ENCODE measurements around the gene LNPEP.
A peak's percentile ranks its signal among the peaks of the same experiment; 100 is the strongest.

Gene LNPEP

DNA sequence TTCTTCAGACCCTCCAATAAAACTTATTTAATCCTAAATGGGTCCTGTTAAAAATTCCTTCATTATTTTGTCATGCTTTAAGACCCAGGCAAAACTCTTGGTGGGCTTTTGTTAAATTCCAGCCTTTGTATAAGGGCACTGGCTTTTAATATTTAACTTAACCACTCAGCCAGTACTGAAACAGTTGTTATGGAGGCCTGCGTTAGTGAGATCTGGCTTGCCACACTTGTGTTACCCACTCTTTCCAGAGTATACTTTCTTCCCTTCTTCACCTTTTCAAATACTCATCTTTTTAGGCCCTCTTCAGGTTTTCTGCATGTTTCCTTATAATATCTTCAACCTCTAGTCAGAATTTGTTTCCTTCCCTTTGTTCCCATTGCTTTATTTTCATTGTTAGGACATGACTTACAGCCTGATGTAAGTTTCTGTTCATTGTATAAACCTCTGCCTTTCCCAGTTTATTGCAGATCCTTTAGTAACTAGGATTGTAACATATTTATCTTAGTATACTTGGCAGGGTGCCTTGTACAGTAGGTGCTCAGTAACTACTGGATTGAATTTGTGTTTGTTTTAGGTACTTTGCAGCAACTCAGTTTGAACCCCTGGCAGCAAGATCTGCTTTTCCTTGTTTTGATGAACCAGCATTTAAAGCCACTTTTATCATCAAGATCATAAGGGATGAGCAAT, 48.8 kb downstream of the LNPEP start:
- no peak for DNase-seq (ENCODE audit: low read depth, low spot score)
- H3K4me3 ChIP-seq (ENCODE audit: low read length), result no peak overlapping the region

DNA sequence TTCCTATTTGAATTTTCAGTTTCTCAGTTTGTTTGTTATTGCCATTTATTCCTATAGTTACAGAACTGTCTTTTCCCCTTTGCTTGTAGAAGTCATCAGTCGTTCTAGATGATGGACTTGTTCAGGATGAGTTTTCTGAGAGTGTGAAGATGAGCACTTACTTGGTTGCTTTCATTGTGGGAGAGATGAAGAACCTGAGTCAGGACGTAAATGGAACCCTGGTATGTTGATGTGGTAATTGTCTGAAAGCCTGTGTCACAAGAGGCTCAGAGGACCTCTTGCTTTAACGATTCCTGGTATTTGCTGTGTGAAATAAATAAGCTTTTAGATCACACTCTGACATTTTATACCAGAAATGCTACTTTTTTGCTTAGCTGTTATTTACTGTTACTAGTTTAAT, 50.6 kb downstream of the LNPEP start:
- no peak overlapping the region for H3K4me3 ChIP-seq (ENCODE audit: low read length)
- DNase-seq (ENCODE audit: low read depth, low spot score), result no peak

DNA sequence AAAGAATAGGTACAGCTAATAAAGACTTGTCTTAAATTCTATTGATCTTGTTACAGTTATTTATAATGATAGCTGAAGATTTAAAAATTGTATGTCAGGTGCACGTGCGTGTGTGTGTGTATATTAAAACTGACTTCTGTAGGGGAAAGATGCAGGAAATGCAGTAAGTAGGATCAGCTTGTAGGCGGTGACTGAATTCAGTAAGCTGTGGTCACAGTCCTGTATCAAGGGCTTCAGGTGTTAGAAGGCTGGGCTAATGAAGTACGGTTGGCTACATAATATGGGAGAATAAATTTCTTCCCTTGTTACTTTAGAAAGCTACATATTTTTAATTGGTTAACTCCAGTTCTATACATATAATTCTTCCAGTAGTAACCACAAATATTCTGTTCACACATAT, 54.2 kb downstream of the LNPEP start:
- no peak for DNase-seq (ENCODE audit: low read depth, low spot score)
- no peak overlapping the region for H3K4me3 ChIP-seq (ENCODE audit: low read length)

DNA sequence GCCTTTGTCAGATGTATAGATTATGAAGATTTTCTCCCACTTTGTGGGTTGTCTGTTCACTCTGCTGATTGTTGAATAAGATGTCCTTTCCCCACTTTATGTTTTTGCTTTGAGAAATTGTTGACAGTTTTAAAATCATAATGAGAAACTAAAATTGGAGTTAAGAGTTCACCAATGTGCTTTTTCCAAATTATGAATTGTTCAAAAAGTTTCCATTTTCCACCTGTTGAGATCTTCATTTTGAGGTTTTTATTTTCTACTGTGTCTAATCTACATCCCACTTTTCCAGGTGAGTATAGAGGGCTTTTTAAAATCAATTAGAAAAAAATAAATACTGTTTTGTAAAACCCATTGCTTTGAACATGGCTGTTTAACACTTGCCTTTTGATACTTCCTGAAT, 55.8 kb downstream of the LNPEP start:
- no peak overlapping the region for H3K4me3 ChIP-seq (ENCODE audit: low read length)
- no peak for DNase-seq (ENCODE audit: low read depth, low spot score)

DNA sequence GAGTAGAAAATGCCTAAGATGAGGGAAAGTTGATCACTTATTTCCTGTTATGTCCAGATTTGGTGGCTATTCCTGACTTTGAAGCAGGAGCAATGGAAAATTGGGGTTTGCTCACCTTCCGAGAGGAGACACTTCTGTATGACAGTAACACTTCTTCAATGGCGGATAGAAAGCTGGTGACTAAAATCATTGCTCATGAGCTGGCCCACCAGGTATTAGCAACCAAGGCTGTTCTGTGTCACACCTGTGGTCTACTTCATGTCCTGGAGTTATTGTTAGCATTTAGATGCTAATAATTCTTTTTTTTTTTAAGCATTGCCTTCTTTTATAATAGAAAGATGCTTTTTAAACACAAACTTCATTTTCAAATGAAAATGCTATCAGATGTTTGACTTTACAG, 57.9 kb downstream of the LNPEP start:
- no peak for DNase-seq (ENCODE audit: low read depth, low spot score)
- no peak overlapping the region for H3K4me3 ChIP-seq (ENCODE audit: low read length)

DNA sequence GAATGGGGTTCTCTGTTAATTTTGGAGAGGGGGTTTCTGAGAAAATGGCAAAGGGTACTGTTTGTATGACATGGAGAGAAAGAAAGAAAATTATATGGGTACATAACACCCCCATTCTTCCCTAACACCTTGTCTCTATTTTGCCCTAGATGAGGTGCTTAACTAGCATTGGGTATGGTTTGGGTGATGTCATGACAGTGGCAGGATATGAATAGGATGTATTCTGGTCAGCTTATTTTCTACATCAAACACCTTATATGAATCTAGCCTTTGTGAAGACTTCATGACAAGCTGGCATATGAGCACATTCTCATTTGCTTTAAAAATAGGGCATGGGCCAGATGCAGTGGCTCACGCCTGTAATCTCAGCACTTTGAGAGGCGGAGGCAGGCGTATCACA, 58.6 kb downstream of the LNPEP start:
- DNase-seq (ENCODE audit: low read depth, low spot score), result no peak
- H3K4me3 ChIP-seq (ENCODE audit: low read length), result no peak overlapping the region

DNA sequence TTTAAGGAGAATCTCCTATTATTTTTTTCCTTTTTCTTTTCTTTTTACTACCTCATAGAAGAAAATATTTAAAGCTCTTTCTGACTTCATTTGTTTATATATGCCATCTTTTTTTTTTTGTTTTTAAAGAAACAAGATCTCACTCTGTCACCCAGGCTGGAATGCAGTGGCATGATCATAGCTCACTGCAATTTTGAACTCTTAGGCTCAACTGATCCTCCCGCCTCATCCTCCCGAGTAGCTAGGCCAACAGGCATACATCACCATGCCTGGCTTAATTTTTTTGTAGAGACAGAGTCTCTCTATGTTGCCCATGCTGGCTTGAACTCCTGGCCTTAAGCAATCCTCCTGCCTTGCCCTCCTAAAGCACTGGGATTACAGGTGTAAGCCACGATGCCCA, 59.5 kb downstream of the LNPEP start:
- DNase-seq (ENCODE audit: low read depth, low spot score), result no peak

DNA sequence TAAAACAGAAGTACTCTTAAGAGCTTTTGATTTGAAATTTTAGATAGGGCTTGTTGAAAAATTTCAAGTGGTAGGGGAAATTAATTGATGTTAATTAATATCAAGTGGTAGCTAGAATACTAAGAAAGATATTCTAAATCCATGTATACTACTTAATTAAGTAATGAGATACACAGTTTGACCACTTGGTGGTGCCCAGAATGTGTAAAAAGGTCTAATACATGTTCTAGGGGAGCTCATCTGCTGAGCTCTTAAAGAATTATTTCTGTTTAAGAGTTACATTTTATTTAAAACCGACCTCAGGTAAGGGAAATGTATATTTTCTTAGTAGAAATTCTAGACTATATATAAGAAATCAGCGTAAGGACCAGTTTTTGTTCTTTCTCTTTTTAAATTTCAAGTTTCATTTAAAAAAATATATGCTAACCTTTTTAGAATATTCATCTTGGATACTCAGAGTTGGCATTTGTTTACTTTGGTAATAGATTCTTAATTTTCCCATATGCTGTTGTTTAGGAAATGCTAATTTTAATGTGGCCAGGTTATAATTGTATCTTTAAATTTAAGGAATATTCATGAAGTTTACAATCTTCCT, 61.5 kb downstream of the LNPEP start:
- peak; percentile 55 for DNase-seq (ENCODE audit: low read depth, low spot score)
- no peak overlapping the region for H3K4me3 ChIP-seq (ENCODE audit: low read length)

More for the DNA sequence above, 59.5 kb downstream of the LNPEP start:
- H3K4me3 ChIP-seq (ENCODE audit: low read length), result no peak overlapping the region

DNA sequence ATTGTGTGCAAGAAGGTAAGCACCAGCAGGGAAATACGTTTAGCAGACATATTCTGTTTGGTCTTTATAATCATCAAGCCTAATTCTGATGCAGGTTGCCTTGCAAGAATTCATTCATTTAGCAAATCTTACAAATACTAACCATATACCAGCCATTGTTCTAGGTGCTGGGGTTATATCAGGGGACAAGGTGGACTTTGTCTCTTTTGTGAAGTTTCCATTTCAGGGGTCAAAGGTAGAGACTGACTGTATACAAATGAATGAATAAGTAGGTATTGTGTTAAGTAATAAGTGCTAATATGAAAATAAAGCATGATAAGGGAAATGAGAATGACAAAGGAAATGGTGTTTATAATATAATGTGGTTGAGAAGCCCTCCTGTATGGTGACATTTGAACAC, 64.0 kb downstream of the LNPEP start:
- no peak overlapping the region for H3K4me3 ChIP-seq (ENCODE audit: low read length)
- DNase-seq (ENCODE audit: low read depth, low spot score), result no peak

DNA sequence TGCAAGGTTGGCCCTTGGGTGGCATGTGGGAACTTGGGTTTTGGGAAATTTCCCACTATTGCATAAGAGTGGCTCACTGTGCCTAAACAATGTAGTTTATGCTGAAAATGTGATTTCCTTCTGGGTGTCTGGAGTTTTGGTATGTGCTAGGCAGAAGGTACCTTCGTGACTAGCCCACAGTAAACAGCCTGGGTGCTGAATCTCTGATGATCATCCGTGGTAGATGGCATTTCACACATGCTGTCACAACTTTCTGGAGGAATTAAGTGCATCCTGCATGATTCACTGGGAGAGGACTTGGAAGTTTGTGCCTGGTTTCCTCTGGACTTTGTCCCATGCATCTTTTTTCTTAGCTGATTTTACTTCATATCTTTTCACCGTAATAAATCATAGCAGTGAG, 64.5 kb downstream of the LNPEP start:
- DNase-seq (ENCODE audit: low read depth, low spot score), result no peak
- H3K4me3 ChIP-seq (ENCODE audit: low read length), result no peak overlapping the region

DNA sequence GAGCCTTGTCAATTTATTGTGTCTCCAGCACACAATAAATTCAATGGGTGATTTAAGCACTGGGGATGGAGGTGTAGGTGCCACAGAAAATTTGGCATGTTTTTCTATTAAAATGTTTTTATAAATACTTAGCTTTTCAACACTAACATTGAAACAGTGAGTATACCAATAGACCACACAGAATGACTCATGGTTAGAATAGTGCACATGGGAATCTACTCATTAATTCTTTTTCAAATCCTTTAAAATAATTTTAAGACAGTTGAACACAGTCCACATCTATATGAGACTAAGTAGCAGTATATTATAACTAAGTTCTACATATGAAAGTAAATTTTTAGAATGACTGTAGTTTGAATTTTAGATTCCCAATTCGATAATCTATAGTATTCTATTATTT, 67.1 kb downstream of the LNPEP start:
- no peak for DNase-seq (ENCODE audit: low read depth, low spot score)
- no peak overlapping the region for H3K4me3 ChIP-seq (ENCODE audit: low read length)

DNA sequence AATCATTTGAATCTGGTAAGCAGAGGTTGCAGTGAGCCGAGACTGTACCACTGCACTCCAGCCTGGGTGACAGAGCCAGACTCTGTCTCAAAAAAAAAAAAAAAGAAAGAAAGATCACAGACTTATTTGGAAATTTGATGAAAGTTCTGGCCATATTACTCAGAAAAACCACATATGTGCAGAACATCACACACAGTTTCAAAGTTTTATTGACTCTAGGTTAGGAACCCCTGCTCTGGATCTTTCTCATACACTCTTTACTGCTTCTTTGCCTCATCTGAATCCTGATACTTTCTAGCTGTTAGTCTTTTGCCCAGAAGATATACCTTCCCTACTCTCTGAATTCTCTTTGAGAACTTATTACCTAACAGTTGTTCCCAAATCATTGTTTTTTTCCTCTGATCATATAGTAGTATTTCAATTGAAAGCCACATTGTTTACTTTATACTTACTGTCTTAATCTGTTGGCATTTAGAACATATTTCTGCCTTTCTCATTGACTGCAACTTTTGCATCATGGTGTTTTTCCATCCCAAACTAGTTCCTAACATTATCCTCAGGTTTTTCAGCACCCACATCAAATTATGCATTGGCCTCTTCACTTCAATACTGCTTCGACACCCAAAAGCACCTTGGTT, 68.7 kb downstream of the LNPEP start:
- DNase-seq (ENCODE audit: low read depth, low spot score), result no peak
- H3K4me3 ChIP-seq (ENCODE audit: low read length), result no peak overlapping the region

DNA sequence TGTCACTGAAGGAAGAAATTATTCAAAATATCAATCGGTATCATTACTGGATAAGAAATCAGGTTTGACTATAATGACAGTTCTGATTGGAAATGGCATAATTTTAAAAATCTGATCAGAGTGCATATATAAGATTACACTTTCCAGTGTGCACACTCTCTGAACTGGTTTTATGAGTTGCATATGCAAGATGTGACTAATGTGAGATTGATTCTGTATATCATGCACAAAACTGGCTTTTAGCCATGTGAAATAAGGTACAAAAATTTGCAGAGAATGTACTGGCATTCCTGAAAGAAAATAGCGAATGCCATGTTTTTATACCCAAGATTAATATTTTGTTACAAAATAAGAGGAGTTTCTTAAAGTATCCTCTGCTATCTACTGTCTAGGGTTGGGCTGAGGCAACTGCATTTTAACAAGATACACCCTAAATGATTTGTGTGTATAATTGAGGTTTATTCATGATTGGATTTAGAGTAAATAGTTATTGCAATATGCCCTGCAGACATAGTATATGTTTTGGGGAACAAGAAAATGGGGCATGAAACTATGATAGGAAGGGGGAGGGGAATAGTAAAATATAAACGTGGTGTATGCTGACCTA, 70.7 kb downstream of the LNPEP start:
- H3K4me3 ChIP-seq (ENCODE audit: low read length), result no peak overlapping the region
- DNase-seq (ENCODE audit: low read depth, low spot score), result no peak

DNA sequence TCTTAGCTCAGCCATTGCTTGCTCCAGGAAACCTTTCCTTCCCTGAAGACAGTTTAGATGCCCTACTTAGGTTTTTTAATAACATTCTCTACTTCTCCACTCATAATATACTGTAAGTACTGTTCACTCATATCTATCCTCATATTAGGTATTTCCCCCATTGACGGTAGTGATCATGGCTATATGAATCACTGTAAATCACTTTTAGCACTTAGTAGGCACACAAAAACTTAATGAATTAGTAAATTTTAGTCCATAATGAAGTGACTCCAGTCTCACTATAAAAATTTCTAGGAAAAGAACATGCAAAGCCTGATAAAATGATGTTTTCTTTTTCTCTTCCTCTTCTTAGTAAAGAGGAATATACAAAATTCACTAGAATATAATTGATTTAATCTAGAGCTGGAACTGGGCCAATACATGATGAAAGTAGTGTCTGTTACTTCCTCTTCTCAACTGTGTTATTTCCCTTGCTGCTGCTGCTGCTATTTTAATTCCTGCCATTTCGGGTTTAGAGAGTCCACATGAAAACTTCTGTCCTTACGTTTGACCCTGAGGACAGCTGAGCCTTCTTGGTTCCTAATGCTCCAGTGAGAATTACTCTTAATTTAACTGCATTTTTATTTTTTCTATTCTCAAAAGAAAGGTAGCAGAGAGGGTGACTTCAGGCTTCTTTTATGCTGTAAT, 73.5 kb downstream of the LNPEP start:
- no peak overlapping the region for H3K4me3 ChIP-seq (ENCODE audit: low read length)
- peak; percentile 52 for DNase-seq (ENCODE audit: low read depth, low spot score)

DNA sequence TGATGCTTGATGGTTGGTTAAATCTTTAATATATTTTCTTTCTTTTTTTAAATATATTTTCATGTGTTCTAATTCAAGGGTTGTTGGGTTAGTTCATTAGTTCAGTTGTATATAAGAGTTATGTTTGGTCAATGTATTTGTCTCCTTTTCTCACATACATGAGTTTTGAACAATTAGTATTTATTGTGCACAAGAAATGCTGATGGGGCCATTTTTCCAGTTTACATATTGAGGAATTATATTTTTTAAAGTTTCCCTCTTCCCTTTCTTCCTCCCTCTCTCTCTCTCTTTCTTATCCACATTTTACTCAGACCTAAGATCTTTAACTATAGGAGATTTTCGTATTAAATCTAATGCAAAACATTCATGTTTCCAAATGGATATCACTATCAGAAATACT, 74.0 kb downstream of the LNPEP start:
- no peak overlapping the region for H3K4me3 ChIP-seq (ENCODE audit: low read length)
- no peak for DNase-seq (ENCODE audit: low read depth, low spot score)

DNA sequence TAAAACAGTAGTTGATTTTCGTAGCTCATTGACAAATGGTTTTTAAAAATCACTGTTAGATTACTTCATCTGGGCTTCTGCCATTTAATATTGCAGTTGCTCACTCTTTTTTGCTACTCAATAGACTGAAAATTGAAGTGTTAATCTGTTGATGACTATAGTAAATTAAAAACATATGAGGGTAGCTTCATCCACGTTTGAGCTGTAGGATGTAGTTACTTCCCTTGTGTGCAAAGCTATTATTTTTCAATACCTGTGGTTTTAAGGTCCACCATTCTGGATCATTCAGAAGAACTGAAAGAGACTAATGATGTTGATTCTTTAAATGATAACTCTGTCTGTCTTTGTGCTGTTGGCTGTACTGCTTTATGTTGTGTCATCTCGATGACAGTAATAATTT, 74.7 kb downstream of the LNPEP start:
- no peak overlapping the region for H3K4me3 ChIP-seq (ENCODE audit: low read length)
- no peak for DNase-seq (ENCODE audit: low read depth, low spot score)

DNA sequence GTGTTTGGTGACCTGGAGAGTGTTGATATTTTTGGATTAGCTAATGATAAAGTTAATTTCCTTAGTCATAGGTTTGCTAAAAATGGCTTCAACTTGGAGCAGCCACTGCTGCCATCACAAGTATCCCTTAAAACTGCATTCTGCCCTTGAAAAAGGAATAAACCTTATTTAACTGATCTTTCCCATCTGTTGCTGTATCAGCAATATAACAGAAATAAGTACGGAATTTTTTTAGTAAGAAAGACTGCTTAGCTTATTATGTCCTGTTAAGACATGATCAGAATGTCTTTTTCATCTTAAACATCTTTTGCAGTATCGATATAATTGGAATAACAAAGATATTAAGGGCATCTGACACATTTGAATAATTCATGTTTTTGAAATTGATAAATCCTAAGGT, 75.7 kb downstream of the LNPEP start:
- H3K4me3 ChIP-seq (ENCODE audit: low read length), result no peak overlapping the region
- no peak for DNase-seq (ENCODE audit: low read depth, low spot score)

DNA sequence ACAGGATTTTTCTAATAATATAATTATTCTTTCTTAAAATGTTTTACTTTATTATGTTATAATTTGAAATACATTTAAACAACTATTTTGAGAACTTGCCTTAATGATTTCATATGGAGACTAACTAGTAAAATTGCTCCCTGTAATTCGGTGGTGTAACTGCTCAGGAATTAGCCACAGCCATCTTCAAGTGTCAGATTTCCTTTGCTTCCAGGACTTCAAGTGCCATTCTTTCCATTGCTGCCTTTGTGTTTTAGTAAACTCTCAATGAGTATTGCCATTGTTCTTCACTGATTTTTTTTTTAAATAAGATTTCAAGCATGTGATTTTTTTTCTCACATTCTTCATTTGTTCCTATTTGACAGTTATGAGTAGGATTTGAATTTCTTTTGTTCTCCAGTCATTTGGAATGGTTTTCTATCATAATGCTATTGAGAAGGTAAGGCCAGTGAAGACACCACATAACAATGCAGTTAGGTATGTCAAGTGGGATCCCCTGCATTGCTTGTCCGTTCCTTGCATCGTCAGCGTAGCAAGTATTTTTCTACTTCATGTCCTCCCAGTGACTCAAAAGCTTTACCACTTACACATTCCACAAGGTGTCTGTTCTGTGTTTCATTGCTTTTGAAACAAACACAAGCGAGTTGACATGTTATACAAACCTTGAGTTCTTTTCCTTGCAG, 83.7 kb downstream of the LNPEP start:
- DNase-seq (ENCODE audit: low read depth, low spot score), result no peak
- H3K4me3 ChIP-seq (ENCODE audit: low read length), result no peak overlapping the region

DNA sequence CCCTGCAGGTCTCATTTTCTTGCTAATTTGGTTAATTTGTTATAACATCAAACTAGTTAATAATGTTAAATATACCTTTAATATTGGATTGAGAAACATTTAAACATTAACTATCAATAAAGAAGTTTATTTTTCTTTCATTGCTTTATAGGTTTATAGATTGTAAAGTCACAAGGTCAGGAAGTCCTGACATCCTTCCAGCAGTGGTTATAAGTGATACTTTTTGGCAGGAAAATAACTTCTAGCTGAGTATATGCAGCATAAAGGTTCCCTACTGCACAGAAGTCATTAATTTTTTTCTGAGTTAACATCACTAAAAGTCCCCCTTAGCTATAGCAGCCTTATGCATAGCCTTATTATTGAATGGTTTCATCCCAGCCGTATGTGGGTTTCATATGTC, 85.5 kb downstream of the LNPEP start:
- DNase-seq (ENCODE audit: low read depth, low spot score), result no peak

More for the DNA sequence above, 85.5 kb downstream of the LNPEP start:
- H3K4me3 ChIP-seq (ENCODE audit: low read length), result no peak overlapping the region
